Colonic mucosa (tissue), 4 donors: ENCODE results near the gene ISCA2. TPM values are rescaled to one million over a fixed set of nuclear protein-coding genes. Genes with fewer than 3 reads are reported as not detected.

Experiments
- DNase-seq: peaks from one replicate; pipeline ENCODE4 v3.0.0-alpha.2; 2020
- H3K27ac ChIP-seq: fragments of 200-600 bp; one replicate; pipeline ENCODE4 v1.8.0; 2021
- H3K27me3 ChIP-seq: fragments of 200-600 bp; one replicate; pipeline ENCODE4 v1.8.0; 2021
- H3K36me3 ChIP-seq: fragments of 200-600 bp; one replicate; pipeline ENCODE4 v1.8.0; 2021
- H3K4me1 ChIP-seq: fragments of 200-600 bp; one replicate; pipeline ENCODE4 v1.8.0; 2021; ENCODE audit warnings: mild to moderate bottlenecking
- H3K4me3 ChIP-seq: fragments of 200-600 bp; one replicate; pipeline ENCODE4 v1.8.0; 2021
- H3K9ac ChIP-seq, 2 donors: one replicate each; pipeline ENCODE4 v1.7.0; 2013; ENCODE audit warnings: control low read depth in 2 of 2, low read depth in 2 of 2, low read length in 2 of 2
- H3K9me3 ChIP-seq: fragments of 200-600 bp; one replicate; pipeline ENCODE4 v1.8.0; 2021
- intact Hi-C: fragments of 100-400 bp; cut with DNase I; formaldehyde crosslinking; loops from one replicate; pipeline ENCODE4 v1.14.1; 2022
- total RNA-seq, 2 donors: library from RNA; stranded (reverse); fragmentation: NEBNext Ultra II Directional in 1 of 2; extraction: Animal tissue kit (Norgen Biotek cat#: 25700) in 1 of 2; gene quantifications; one replicate each; pipeline ENCODE4 v1.2.1, GENCODE V29; 2021
- TF ChIP-seq, protein P1 (sequence below): fragments of 200-600 bp; IDR thresholded peaks from one replicate; pipeline ENCODE4 v1.8.0; 2022; ENCODE audit warnings: antibody characterized with exemption, mild to moderate bottlenecking
- donor health status: healthy.
- donor health status: DM: no; HTN: no; CAD: no.
- donor health status: DM: no; HTN: no; CAD: no.

ISCA2 gene
- total RNA-seq, 2 donors from 2014 or later, result 42.0 to 43.1 TPM

DNA sequence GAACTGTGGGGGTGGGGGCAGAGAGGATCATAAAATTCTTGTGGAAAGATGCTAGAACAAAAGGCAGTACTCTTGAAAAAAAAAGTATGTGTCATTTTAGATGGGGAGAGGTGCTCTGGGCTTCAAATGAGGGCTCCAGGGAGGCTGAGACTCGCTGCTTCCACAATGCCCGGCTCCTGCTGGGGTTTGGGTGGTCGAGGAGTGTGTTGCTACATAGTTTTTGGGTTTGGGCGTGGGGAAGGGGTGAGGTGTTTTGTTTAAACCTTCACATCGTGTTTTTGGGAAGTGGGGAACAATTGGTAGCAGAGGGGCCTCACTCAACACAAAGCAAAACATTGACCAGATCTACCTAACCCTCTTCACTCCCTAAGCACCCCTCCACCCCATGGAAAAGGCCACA is 8.1 kb downstream of the ISCA2 start:
- Histone ChIP-seq H3K4me3 (no peak overlapping the region), H3K9ac (peak overlapping the region in 1 of 2 donors; percentile 12), H3K27me3 (no peaks in the 10 kb centered on the region), H3K27ac (no peak overlapping the region), H3K4me1 (no peaks in the 10 kb centered on the region), H3K36me3 (no peaks in the 10 kb centered on the region), H3K9me3 (no peaks in the 10 kb centered on the region)
- intact Hi-C loops, result loop anchor here (5.0 kb wide), 1 partner anchor 111 kb away; the partner anchor contains the start of gene LTBP2
- no peak for DNase-seq
- TF ChIP-seq, protein P1, sequence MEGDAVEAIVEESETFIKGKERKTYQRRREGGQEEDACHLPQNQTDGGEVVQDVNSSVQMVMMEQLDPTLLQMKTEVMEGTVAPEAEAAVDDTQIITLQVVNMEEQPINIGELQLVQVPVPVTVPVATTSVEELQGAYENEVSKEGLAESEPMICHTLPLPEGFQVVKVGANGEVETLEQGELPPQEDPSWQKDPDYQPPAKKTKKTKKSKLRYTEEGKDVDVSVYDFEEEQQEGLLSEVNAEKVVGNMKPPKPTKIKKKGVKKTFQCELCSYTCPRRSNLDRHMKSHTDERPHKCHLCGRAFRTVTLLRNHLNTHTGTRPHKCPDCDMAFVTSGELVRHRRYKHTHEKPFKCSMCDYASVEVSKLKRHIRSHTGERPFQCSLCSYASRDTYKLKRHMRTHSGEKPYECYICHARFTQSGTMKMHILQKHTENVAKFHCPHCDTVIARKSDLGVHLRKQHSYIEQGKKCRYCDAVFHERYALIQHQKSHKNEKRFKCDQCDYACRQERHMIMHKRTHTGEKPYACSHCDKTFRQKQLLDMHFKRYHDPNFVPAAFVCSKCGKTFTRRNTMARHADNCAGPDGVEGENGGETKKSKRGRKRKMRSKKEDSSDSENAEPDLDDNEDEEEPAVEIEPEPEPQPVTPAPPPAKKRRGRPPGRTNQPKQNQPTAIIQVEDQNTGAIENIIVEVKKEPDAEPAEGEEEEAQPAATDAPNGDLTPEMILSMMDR, result no peak

DNA sequence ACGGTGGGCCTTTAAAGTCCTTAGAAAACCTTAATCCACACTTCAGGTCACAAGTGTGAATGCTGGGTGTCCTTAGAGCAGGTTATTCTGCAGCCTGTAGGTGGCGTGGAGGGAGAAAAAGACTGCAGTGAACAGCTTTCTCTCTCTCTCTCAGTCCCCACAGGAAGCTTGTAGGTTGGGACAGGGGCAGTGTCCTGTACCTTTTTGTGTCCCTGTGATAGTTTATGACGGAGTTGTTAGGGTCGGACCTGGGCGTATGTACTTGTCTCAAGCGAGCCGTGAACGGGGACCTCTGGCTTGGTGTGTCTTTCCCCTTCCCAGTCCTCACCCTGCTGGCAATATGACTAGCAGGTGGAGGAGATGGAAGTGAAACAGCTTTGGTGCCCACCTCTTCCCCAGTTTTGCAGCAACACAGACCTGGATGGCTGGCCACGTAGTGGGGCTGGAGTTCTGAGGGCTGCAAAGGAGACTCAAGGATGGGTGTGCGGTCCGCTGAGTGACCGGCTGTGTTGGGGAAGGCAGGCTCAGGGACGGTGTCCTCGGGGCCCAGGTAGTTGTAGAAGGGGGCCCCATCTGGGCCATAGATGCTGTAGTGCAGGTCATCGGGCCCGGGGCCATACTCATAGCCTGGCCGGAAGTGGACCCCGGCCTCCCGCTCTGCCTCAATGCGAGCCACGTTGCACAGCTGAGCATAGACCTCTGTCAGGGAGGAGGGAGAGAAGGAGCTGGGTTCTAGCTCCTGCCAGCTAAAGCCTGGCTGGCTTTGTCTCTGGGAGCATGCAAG is 8.9 kb downstream of the ISCA2 start:
- intact Hi-C loops, result loop anchor here (5.0 kb wide), 1 partner anchor 110 kb away; the partner anchor contains the start of gene LTBP2
- no peak overlapping the region for H3K4me3 ChIP-seq
- H3K9ac ChIP-seq, result no peak overlapping the region
- DNase-seq, result no peak
- no peaks in the 10 kb centered on the region for H3K36me3 ChIP-seq
- H3K9me3 ChIP-seq, result no peaks in the 10 kb centered on the region
- no peaks in the 10 kb centered on the region for H3K4me1 ChIP-seq
- H3K27ac ChIP-seq, result no peak overlapping the region
- TF ChIP-seq, protein P1, result peak; percentile 34
- no peaks in the 10 kb centered on the region for H3K27me3 ChIP-seq

DNA sequence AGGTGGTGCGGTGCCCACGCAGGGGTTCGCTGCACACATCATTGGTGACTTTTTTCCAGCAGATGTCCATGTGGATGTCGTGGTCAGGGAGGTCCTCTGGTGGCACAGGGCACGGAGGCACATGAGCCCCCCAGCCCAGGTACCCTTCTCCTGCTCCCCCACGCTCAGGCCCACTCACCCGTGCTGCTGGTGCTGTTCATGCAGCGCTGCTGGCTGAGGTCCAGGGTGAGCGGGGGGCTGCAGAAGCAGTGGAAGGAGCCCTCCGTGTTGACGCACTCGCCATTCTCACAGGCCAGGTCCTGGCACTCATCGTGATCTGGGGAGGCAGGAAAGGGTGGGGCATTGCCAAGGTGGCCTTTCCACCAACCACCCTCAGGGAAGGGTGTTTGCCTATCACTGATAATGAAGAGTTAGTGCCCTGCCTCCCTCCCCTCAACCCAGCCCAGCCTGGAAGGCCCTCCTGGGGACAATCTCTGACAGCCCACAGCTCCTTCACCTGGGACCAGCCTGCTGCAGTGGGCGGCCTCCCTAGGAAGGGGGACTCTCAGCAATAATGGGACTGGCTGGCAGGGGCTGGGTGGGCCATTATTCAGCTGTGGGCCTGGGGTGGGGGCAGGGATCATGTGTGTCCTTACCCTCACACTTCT is 9.8 kb downstream of the ISCA2 start:
- Histone ChIP-seq H3K9me3 (no peaks in the 10 kb centered on the region), H3K27me3 (no peaks in the 10 kb centered on the region), H3K4me3 (no peak overlapping the region), H3K4me1 (no peaks in the 10 kb centered on the region), H3K27ac (no peak overlapping the region), H3K36me3 (no peaks in the 10 kb centered on the region), H3K9ac (no peak overlapping the region)
- no peak for DNase-seq
- TF ChIP-seq, protein P1, result no peak
- intact Hi-C loops, result loop anchor here (5.0 kb wide), 1 partner anchor 109 kb away; the partner anchor contains the start of gene LTBP2

DNA sequence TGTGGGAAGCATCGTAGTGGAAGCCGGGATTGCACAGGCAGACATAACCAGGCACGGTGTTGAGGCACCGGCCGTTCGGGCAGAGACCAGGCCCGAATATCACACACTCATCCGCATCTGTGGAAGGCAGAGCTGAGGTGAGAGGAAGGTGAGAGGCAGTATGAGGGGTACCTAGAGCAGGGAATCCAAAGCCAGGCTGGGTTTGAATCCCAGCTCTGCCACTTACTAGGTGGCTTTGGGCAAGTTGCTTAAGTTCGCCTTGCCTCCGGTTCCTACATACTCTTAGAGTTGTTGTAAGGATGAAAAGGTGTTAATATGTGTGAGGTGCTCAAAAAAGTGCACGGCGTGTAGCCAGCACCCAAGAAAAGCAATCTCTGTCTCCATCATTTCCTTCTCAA is 10.4 kb downstream of the ISCA2 start:
- Histone ChIP-seq H3K9me3 (no peaks in the 10 kb centered on the region), H3K4me1 (no peaks in the 10 kb centered on the region), H3K36me3 (no peaks in the 10 kb centered on the region), H3K9ac (no peak overlapping the region), H3K27ac (no peak overlapping the region), H3K4me3 (no peak overlapping the region), H3K27me3 (no peaks in the 10 kb centered on the region)
- no peak for DNase-seq
- TF ChIP-seq, protein P1, result no peak
- intact Hi-C loops, result loop anchor here (5.0 kb wide), 1 partner anchor 108 kb away; the partner anchor contains the start of gene LTBP2

DNA sequence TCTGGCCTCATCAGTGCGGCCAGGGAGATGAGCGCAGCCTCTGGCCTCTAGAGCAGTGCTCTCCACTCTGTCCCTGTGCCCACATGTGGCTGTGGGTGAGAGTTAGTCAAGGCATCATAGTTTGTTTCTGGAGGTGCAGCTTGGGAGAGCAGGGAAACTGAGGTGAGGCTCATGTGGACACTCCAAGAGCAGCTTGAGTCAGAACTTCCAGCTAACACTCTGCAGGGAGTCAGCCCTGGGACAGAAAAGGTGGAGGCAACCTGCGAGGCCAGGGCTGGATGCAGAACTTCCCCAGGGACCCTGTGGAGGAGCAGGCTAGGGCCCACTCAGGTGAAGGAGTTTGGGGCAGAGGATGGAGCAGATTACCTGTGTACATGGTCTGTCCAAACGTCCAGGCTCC is 10.8 kb downstream of the ISCA2 start:
- Histone ChIP-seq H3K9me3 (no peaks in the 10 kb centered on the region), H3K9ac (no peak overlapping the region), H3K27me3 (no peaks in the 10 kb centered on the region), H3K4me3 (no peak overlapping the region), H3K4me1 (no peaks in the 10 kb centered on the region), H3K36me3 (no peaks in the 10 kb centered on the region), H3K27ac (no peak overlapping the region)
- TF ChIP-seq, protein P1, result no peak
- no peak for DNase-seq
- intact Hi-C loops, result loop anchor here (5.0 kb wide), 1 partner anchor 108 kb away; the partner anchor contains the start of gene LTBP2
